HepG2 (cell line): Measurements from ENCODE around the gene P4HB. TPM values are rescaled to one million over a fixed set of nuclear protein-coding genes. Genes with fewer than 3 reads are reported as not detected.
A peak's percentile ranks its signal among the peaks of the same experiment; 100 is the strongest.

ENCODE experiments used
- CEBPB ChIP-seq: IDR thresholded peaks from 2 replicates; pipeline ENCODE4 v1.6.1; 2011; ENCODE audit warnings: low read depth, low read length, improper control_type of control experiment, borderline replicate concordance
- FOXO1 ChIP-seq: sonication (generic); formaldehyde crosslinking; IDR thresholded peaks from 2 replicates; pipeline ENCODE4 v1.4.0; 2020; ENCODE audit warnings: missing genetic modification reagents
- HINFP ChIP-seq: sonication (generic); formaldehyde crosslinking; IDR thresholded peaks from 2 replicates; pipeline ENCODE4 v1.4.0; 2020; ENCODE audit warnings: low read depth, mild to moderate bottlenecking, missing genetic modification reagents
- HOXA7 ChIP-seq: sonication (generic); formaldehyde crosslinking; IDR thresholded peaks from 2 replicates; pipeline ENCODE4 v1.8.1; 2022; ENCODE audit warnings: mild to moderate bottlenecking, missing genetic modification reagents, moderate library complexity
- KMT2B ChIP-seq: IDR thresholded peaks from 2 replicates; pipeline ENCODE4 v1.6.1; 2016; ENCODE audit warnings: missing genetic modification reagents, missing compliant biosample characterization
- MEF2D ChIP-seq: sonication (generic); formaldehyde crosslinking; IDR thresholded peaks from 2 replicates; pipeline ENCODE4 v1.5.1; 2020; ENCODE audit warnings: mild to moderate bottlenecking, missing genetic modification reagents
- PATZ1 ChIP-seq: sonication (generic); formaldehyde crosslinking; IDR thresholded peaks from 2 replicates; pipeline ENCODE4 v1.4.0; 2020; ENCODE audit warnings: missing genetic modification reagents
- POLR2G ChIP-seq: fragments of 200-400 bp; formaldehyde crosslinking; IDR thresholded peaks from 2 replicates; pipeline ENCODE4 v1.6.1; 2018; ENCODE audit warnings: mild to moderate bottlenecking, low read depth, low read length, moderate library complexity
- SSRP1 ChIP-seq: IDR thresholded peaks from 2 replicates; pipeline ENCODE4 v1.6.1; 2016; ENCODE audit warnings: control low read depth
- TAF1 ChIP-seq: sonication (generic); formaldehyde crosslinking; IDR thresholded peaks from 2 replicates; pipeline ENCODE4 v1.4.0; 2020; ENCODE audit warnings: missing genetic modification reagents
- ZNF18 ChIP-seq: sonication (generic); formaldehyde crosslinking; IDR thresholded peaks from 2 replicates; pipeline ENCODE4 v1.8.0; 2022; ENCODE audit warnings: mild to moderate bottlenecking, missing genetic modification reagents; ENCODE audit not compliant: insufficient replicate concordance
- ZNF281 ChIP-seq: sonication (generic); formaldehyde crosslinking; IDR thresholded peaks from 2 replicates; pipeline ENCODE4 v1.4.0; 2020; ENCODE audit warnings: missing genetic modification reagents, borderline replicate concordance
- ZNF446 ChIP-seq: sonication (generic); formaldehyde crosslinking; IDR thresholded peaks from 2 replicates; pipeline ENCODE4 v1.5.0; 2020; ENCODE audit warnings: mild to moderate bottlenecking, missing genetic modification reagents
- ZNF550 ChIP-seq: sonication (generic); formaldehyde crosslinking; IDR thresholded peaks from 2 replicates; pipeline ENCODE4 v1.4.0; 2020; ENCODE audit warnings: mild to moderate bottlenecking, missing genetic modification reagents, borderline replicate concordance
- ZNF574 ChIP-seq: sonication (generic); formaldehyde crosslinking; IDR thresholded peaks from 2 replicates; pipeline ENCODE4 v1.4.0; 2020; ENCODE audit warnings: missing genetic modification reagents
- ZNF7 ChIP-seq: IDR thresholded peaks from 2 replicates; pipeline ENCODE4 v1.6.1; 2016; ENCODE audit warnings: missing biosample characterization, missing genetic modification reagents
- polyA plus RNA-seq, 8 experiments: library from polyadenylated mRNA; depleted of rRNA in 3 of 8; stranded (reverse) in 7 of 8; unstranded in 1 of 8; fragments of >200 nt; fragmentation: Illumina TruSeq in 4 of 8; extraction: Trizol in 4 of 8; gene quantifications; 2 replicates each; pipeline versions ENCODE4 v1.2.1 to v1.2.3, GENCODE V29; 2011 to 2016; ENCODE audit warnings: low read depth in 4 of 8, missing spikeins in 1 of 8, mixed read lengths in 1 of 8; ENCODE audit not compliant: insufficient read depth in 1 of 8
- total RNA-seq, 5 experiments: library from RNA; depleted of rRNA; stranded (reverse); fragments of >200 nt; fragmentation: Illumina TruSeq; extraction: Trizol; gene quantifications; 2 replicates each; pipeline ENCODE4 v1.2.3, GENCODE V29; 2016; ENCODE audit warnings: low read depth in 1 of 5

Gene P4HB
- total and polyA plus RNA-seq, 2 of the 13 experiments (the other 11 are each of a cell fraction or from before 2014, with no cell fraction given), result 185 to 782 TPM

- TF ChIP-seq KMT2B (CRISPR knock-in tag), result peak; percentile 87
- TF ChIP-seq CEBPB, result peak; percentile 99
- peak; percentile 95 for TF ChIP-seq POLR2G
- peak; percentile 72; the same call in 1 of the 2 replicates for TF ChIP-seq ZNF281 (CRISPR knock-in tag)
- TF ChIP-seq TAF1 (CRISPR knock-in tag), result peak; percentile 98
- TF ChIP-seq HOXA7 (CRISPR knock-in tag), result no peak
- TF ChIP-seq ZNF18 (CRISPR knock-in tag), result no peak
- TF ChIP-seq PATZ1 (CRISPR knock-in tag), result peak; percentile 82
- peak; percentile 93 for TF ChIP-seq ZNF574 (CRISPR knock-in tag)
- TF ChIP-seq HINFP (CRISPR knock-in tag), result peak; percentile 58
- TF ChIP-seq SSRP1 (CRISPR knock-in tag), result no peak
- no peak for TF ChIP-seq ZNF550 (CRISPR knock-in tag)
- TF ChIP-seq FOXO1 (CRISPR knock-in tag), result peak; percentile 65
- TF ChIP-seq ZNF446 (CRISPR knock-in tag), result no peak
- TF ChIP-seq ZNF7, result peak; percentile 11; the same call in 1 of the 2 replicates
- TF ChIP-seq MEF2D (CRISPR knock-in tag), result peak; percentile 68; the same call in 1 of the 2 replicates
These were observed 627 bp upstream of the P4HB start (continued) for GRCh38 chr17:81860756-81861568.
